Left cardiac atrium (tissue), 4 donors: ENCODE data around the gene ERC2. TPM values are rescaled to one million over a fixed set of nuclear protein-coding genes. Genes with fewer than 3 reads are reported as not detected.

Source experiments
- ATAC-seq, 2 donors: fragments of 200-7000 bp; cut with Tn5 transposase; one replicate each; pipeline ENCODE4 v1.9.1; 2020; ENCODE audit warnings: mild to moderate bottlenecking in 2 of 2, moderate library complexity in 2 of 2
- DNase-seq: peaks from one replicate; pipeline ENCODE4 v3.0.0-alpha.2; 2020
- intact Hi-C, 2 donors: fragments of 100-400 bp; cut with DNase I; formaldehyde crosslinking; loops; one replicate each; pipeline versions ENCODE4 v1.14.1 to v1.15.1; 2022 to 2023
- total RNA-seq, 2 donors: library from RNA; stranded (reverse); fragmentation: NEBNext Ultra II Directional; extraction: Animal tissue kit (Norgen Biotek cat#: 25700); gene quantifications; one replicate each; pipeline ENCODE4 v1.2.1, GENCODE V29; 2021
- donor health status: DM: no; HTN: yes; CAD: no.
- donor health status: DM: no; HTN: yes; CAD: no; lungs with severe emphysema.
- donor health status: DM: yes; HTN: yes; CAD: no.
- donor health status: Dilated cardiomyopathy.

The ERC2 gene
- total RNA-seq, 2 donors from 2014 or later, result 2.6 to 3.6 TPM

- intact Hi-C loops, result loop anchor here (5.0 to 10.0 kb wide), 3 partner anchors 88 to 555 kb away; no protein-coding TSS in a partner anchor
- ATAC-seq (peak; percentile 12 to 48), DNase-seq (peak; percentile 50)
Measured at GRCh38 chr3:55486857-55487380, 981.3 kb downstream of the ERC2 start, which contains the start of gene WNT5A. Gene WNT5A, minus strand, starts transcription at chr3:55487306. Its CDS starts 321 bp downstream, at chr3:55486985.

DNA sequence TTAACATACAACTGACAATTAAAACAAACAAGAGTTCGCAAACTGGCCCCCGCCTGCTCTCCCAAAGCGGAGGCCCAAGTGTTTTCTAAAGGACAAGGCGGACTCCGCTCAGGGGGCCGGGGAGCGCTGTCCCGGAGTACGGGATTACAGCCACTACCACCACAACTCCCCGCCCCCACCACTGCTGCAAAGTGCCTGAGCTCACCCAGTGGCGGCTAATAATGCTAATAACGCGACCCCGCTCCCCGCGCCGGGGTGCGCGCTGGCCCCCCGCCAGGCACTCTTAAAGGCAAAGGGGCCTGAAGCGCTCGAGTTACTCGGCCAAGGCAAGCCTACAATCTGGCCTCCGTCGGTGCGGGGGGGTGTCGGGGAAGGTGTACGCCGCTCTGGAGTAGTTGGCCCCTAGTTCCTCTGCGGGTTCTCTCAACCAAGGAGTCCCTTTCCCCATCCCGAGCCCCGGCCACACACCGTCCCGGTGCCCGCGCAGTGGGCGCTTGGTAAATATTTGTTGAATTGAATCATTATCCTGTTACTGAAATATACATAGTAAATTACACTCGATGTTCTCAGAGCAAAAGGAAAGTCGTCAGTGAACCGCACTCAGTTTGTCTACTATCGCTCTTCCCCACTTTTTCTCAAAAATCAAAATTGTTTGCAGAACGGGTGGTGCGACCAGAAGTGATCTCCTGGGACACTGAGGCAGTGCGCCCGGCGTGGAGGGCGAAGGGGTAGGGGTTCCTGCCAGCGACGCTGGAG, 982.0 kb downstream of the ERC2 start:
- DNase-seq, result peak; percentile 67
- intact Hi-C loops, result loop anchor here (5.0 to 10.0 kb wide), 3 partner anchors 89 to 556 kb away; no protein-coding TSS in a partner anchor
- ATAC-seq, result peak; percentile 25 to 30

- intact Hi-C loops, result loop anchor here (5.0 to 10.0 kb wide), 4 partner anchors 90 to 767 kb away; no protein-coding TSS in a partner anchor
- DNase-seq (peak; percentile 85), ATAC-seq (peak; percentile 69 to 70)
Measured at GRCh38 chr3:55484801-55485791, 983.2 kb downstream of the ERC2 start.

DNA sequence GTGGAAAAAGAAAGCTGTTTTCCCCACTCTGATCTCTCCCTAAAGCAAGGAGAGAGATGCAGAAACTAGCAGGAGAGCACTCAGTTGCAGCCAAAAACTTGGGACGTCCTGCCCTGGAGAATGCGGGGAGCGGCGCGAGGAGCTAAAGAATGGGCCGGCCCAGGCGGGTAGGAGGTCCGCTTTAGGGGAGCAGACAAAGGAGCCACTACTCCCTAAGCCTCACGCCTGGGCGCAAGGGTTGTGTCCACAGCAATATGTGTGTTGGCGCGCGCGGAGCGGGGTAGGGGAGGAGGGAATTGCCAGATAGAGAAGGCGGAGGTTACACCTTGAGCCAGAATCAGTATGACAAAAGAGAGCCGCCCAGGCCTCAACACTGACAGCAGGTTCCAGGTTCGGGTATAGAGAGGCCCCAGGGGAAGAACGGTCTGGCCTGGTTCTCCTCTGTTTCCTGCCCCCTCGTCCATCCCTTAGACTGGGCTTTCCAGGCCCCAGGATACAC, 984.0 kb downstream of the ERC2 start:
- ATAC-seq (no peak), DNase-seq (no peak)
- intact Hi-C loops, result loop anchor here (5.0 to 10.0 kb wide), 3 partner anchors 91 to 768 kb away; no protein-coding TSS in a partner anchor

- ATAC-seq, result no peak
- DNase-seq, result no peak
- intact Hi-C loops, result loop anchor here (5.0 to 10.0 kb wide), 3 partner anchors 91 to 769 kb away; no protein-coding TSS in a partner anchor
Measured at GRCh38 chr3:55483196-55484095, 984.8 kb downstream of the ERC2 start.

- intact Hi-C loops, result loop anchor here (5.0 to 10.0 kb wide), 3 partner anchors 92 to 770 kb away; no protein-coding TSS in a partner anchor
- ATAC-seq (no peak), DNase-seq (no peak)
Measured at GRCh38 chr3:55482496-55483195, 985.6 kb downstream of the ERC2 start.

DNA sequence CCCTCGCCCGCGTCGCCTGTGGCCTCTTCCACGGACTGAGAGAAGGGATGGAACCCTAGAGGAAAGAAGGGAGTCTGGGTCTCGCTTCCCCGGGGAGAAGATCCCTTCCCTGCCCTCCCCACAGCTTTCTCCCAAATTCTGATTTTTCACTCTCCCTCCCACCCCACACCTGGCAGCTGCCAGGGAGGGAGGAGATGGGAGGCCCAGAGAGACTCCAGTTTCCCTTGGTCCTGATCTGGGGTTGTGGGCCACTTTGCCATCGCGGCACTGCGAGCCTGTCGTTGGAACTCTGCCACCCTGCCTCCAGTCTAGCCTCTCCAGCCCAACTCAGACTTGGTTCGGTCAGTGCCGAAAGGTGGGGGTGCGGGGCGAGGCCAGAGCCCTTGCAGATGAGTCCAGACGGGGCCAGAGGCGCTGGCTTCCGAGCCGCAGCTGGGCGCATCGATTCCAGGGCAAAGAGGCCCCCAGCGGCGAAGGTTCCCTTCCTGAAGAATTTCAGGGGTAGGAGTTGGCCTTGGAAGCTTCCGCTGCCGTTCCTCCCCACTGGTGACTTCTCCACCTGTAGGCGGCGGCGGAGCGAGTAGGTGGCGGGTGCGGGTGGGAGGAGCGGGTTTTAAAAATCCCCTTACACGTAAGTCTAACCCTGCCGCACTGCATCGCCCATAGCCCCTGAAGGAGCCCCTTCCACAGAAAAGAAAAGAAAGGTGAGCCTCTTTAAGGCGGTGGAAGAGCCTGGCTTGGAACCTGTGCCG, 986.3 kb downstream of the ERC2 start:
- no peak for DNase-seq
- ATAC-seq, result no peak
- intact Hi-C loops, result loop anchor here (5.0 to 10.0 kb wide), 3 partner anchors 93 to 770 kb away; no protein-coding TSS in a partner anchor

- intact Hi-C loops, result loop anchor here (5.0 to 10.0 kb wide), 3 partner anchors 94 to 771 kb away; no protein-coding TSS in a partner anchor
- DNase-seq (no peak), ATAC-seq (peak; percentile 7 to 50)
Measured at GRCh38 chr3:55480911-55481743, 987.1 kb downstream of the ERC2 start.

- intact Hi-C loops, result no loop called here
Measured at GRCh38 chr3:55477306-55478303, 990.7 kb downstream of the ERC2 start.

DNA sequence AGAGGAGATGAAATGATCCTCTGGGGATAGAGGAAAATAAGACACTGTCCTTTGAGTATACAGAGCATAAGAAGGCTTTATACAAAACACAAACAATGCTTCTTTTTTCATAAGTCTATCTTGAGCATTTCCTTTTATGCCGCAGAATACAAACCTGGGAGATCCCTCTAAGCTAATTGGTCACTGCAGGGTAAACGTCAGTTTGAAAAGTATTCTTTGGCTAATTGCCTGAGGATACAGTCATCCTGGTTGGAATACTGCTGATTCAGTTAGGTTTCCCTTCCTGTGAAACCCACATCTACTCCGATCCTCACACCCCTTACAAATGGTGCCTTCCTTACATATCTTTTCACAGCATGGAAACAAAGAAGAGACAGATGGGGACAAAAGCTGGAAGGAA, 991.8 kb downstream of the ERC2 start:
- no peak for ATAC-seq

More at GRCh38 chr3:55477306-55478303, 990.7 kb downstream of the ERC2 start:
- ATAC-seq (no peak), DNase-seq (no peak)

DNA sequence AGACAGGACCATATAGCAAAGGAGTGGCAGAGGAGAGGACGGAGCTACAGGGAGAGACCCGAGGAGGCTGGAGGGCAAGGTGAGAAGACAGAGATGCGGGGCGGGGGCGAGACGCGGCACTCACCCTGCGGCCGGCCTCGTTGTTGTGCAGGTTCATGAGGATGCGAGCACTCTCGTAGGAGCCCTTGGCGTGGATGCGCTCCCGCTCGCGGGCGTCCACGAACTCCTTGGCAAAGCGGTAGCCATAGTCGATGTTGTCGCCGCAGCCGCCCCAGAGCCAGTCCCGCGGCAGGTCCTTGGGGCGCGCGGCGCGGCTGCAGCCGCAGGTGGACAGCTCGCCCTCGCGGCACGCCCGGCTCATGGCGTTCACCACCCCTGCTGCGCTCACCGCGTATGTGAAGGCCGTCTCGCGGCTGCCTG, 994.0 kb downstream of the ERC2 start:
- ATAC-seq (no peak), DNase-seq (no peak)
- intact Hi-C loops, result no loop called here

More for the DNA sequence above, 991.8 kb downstream of the ERC2 start:
- intact Hi-C loops, result no loop called here
- no peak for DNase-seq

DNA sequence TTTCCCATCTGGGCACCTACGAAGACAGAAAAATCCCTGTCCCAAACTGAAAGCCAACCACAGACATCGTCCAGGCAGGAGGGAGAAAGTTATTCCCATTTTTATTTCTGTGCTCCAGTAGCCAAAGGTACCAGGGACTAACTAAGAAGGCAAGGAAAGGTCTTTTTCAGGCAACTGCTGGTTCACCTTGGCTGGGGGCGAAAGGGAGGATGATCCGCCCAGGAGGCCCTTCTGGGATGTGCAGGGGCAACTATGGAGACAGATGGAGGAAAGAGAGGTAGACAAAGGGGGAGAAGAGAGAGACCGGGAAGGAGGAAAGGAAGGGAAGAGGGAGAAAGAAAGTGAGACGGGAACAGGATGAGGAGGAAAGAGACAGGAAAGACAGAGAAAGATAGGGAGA, 994.5 kb downstream of the ERC2 start:
- intact Hi-C loops, result no loop called here
- DNase-seq (no peak), ATAC-seq (no peak)

GRCh38 chr3:55471522-55472280, 996.6 kb downstream of the ERC2 start:
- ATAC-seq, result peak; percentile 96 to 98
- intact Hi-C loops, result no loop called here
- peak; percentile 46 for DNase-seq

GRCh38 chr3:55471084-55471483, 997.2 kb downstream of the ERC2 start:
- ATAC-seq, result peak in 1 of 2 donors; percentile 28
- intact Hi-C loops, result no loop called here
- DNase-seq, result no peak
